Ramos (cell line): ENCODE measurements around the gene LHX4.

Experiments
- in situ Hi-C: fragments of 300-500 bp; cut with MboI; formaldehyde crosslinking; loops from one replicate; pipeline ENCODE4 v1.14.3; 2022; ENCODE audit warnings: low sequenced_read_pairs; ENCODE audit not compliant: unreplicated experiment

LHX4 gene

DNA sequence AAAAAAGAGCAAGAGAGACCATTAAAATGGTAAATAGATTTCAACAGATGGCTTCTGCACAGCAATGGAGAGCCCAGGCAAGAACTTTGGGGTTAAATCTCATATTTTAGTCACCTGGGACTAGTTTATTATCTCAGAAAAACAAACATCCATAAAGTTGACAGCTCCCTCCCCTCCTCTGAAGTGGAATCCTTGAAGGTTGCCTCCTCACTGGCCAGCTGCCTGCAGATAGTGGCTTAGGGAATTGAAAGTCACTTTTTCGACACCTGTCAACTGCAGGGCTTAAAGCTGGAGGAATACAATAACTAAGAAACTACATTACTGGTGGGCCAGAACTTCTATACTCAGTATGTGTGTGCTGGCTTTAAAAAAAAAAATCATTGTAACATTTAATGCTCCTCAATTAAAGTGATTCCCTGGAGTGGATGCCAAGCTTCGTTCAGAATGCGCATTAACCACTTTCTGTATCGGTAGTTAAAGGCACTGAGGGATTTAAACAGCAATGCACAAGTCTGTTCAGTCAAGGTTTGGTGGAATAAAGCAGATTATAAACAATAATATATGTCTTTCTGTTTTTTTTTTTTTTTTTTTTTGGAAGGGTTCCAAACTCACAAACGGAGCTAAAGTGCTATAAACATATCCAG lies 52.5 kb downstream of the LHX4 start:
- in situ Hi-C loops, result no loop called here

DNA sequence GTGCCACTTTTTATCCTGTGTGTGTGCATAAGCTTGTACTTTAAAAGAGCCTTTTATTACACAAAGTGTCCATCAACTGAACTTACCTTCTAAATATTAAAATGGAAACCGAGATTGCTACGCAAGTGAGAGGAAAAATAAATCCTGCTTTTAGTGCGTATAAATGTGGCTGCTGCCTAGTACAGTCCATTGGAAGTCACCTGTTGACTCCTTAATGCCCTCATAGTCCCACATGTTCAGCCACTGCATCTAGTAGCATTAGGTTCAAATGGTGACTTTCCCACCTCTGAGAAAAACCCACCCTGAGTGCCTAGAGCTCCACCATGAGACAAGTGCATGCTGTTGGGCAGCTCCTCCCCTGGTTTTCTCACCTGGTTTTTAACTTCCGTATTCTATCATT lies 53.0 kb downstream of the LHX4 start:
- in situ Hi-C loops, result no loop called here

GRCh38 chr1:180286417-180286816 lies 56.4 kb downstream of the LHX4 start:
- in situ Hi-C loops, result no loop called here

DNA sequence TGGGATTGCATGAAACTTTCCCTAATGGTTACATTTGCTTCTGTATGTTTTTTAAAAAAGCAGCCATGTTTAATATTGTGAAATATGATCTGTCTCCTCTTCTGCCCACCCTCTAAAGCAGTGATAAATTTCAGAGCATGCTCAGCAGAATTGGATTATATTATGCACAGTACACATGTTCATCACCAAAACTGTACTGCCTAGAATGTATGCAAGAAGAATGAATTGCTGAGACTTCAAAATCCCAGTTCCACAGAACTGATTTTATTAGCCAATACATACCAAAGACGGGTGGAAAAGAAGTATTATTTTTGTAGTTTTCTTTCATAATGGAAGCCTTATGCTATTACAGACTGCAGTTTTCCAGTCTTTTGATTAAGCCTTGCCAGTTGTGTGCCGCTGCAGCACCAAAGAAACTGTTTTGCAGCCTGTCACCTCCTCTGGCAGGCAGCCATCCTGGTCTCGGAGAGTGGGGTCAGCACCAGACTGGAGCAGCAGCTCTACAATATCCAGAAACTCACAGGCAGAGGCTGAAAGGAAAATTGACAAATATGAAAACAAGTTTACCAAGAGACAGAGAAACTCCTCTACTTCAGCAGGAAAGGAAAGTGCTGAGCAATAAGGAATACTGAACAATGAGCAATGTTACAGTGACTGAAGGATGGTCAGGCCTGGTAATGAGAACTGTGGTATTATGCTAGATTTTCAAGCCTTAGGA lies 58.1 kb downstream of the LHX4 start:
- in situ Hi-C loops, result no loop called here

- in situ Hi-C loops, result no loop called here
These were observed 58.9 kb downstream of the LHX4 start for GRCh38 chr1:180288940-180289339.

DNA sequence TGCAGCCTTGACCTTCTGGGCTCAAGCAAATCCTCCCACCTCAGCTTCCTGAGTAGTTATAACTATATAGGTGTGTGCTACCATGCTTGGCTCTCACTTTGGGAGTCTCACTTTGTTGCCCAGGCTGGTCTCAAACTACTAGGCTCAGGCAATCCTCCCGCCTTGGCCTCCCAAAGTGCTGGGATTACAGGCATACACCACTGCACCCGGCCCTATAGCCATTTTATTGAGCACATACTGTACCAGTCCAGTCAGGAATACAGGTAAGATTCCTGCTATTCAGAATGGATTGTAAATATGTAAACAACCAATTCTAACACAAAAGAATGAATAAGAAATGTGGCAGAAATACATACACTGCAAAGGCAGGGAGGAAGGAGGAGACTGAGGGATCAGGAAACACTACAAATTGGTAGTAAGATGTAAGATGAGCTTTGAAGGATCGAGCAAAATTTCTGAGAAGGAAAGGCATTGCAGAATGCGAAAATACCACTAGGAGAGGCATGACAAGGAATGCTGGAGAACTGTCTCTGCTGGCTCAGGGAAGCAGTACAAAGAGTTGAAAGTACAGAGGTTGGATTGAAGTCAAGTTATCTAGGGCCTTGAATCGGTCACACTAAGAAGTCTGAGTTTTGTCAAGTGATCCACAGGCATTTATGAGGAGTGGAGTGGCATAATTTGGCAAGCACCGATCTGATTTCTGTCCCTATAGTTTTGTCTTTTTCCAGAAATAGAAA lies 60.4 kb downstream of the LHX4 start:
- in situ Hi-C loops, result no loop called here

GRCh38 chr1:180291004-180291403 lies 60.9 kb downstream of the LHX4 start:
- in situ Hi-C loops, result no loop called here

DNA sequence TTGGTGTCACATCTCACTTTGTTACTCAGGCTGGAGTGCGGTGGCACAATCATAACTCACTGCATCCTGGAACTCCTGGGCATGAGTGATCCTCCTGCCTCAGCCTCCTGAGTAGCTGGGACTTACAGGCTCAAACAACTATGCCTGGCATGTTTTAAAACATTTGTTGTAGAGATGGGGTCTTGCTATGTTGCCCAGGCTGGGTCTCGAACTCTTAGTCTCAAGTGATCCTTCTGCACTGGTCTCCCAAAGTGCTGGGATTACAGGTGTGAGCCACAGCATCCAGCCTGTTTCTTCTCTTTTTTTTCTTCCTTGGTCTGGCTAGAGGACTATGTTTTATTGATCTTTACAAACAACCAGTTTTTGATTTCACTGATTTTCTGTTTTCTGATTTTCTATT lies 64.6 kb downstream of the LHX4 start:
- in situ Hi-C loops, result no loop called here

- in situ Hi-C loops, result no loop called here
These were observed 65.9 kb downstream of the LHX4 start for GRCh38 chr1:180295999-180296398.

DNA sequence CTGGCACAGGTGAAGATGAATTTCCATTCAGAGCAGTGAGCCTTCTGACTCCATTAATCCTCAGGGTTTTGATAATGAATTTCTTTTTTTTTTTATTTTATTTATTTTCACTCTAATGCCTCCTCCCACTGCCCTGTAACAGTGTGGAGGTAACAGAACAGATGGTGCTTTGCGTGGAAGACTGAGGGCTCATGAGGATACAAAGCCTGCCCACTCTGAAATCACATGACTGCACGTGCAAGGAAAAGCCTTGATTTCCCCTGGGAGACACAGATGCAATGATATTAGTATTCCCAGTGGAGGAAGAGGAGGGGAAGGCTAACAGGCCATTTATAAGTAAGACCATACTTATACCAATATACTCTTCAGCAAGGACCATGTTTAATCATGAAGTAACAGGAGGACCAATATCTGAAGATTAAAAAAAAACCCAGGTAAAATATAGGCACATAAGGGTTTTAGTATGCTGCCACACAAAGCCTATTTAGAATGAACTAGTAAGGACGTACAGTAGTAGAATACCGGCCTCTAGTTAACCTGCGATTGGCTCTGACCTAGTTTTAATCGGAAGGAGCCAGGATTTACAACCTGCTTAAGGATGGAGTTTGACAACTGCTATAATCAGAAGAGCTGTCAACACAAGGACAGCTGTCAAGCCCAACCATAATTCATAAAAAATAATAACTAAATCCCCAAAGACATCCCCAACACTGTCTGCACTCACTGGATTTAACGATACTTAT lies 69.6 kb downstream of the LHX4 start:
- in situ Hi-C loops, result no loop called here

- in situ Hi-C loops, result no loop called here
These were observed 71.2 kb downstream of the LHX4 start for GRCh38 chr1:180301135-180301742.

GRCh38 chr1:180309338-180309737 lies 79.3 kb downstream of the LHX4 start:
- in situ Hi-C loops, result no loop called here

- in situ Hi-C loops, result no loop called here
These were observed 80.0 kb downstream of the LHX4 start for GRCh38 chr1:180310095-180310494.

- in situ Hi-C loops, result no loop called here
These were observed 81.1 kb downstream of the LHX4 start for GRCh38 chr1:180311011-180311730.

DNA sequence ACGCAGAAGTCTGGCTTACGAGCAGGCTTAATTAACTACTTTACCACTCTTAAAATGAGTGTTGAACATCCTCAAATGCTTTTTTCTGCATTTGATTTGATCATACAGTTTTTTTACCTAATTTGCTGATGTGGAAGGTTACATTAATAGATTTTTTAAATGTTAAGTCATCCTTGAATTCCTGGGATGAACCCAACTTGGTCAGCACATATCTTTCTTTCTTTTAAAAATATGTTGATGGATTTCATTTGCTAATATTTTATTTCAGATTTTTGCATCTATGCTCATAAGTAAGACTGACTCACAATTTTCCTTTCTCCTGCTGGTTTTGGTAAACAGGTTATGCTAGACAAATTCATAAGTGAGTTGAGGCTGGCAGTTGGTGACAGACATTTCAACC lies 82.9 kb downstream of the LHX4 start:
- in situ Hi-C loops, result no loop called here

DNA sequence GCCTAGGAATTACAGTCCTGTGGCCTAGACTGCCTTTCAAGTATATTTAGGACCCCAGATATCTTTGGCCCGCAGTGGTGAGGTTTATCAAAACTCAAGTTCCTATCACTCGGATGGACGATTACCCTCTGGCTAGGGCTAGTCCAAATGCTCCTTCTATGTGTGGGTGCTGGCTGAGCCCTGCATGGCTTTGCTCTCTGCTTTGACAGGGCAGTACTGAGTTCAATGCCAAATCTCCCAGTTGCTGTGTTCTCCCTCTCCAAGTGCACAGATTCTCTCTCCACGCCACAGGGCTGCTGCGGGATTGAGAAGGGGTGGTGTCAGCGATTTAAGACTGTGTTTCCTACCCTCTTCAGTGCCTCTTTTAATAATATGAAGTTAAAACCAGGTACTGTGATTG lies 97.0 kb downstream of the LHX4 start:
- in situ Hi-C loops, result no loop called here
